Hepatocyte (in vitro differentiated cells): ENCODE results near the gene HABP4.

Source experiments
- CTCF ChIP-seq: fragments of 200-600 bp; sonication (generic); IDR thresholded peaks from 2 replicates; pipeline ENCODE4 v1.5.1; 2016; ENCODE audit warnings: antibody characterized with exemption, mild to moderate bottlenecking; ENCODE audit not compliant: poor library complexity
- EZH2 ChIP-seq: fragments of 200-600 bp; sonication (generic); IDR thresholded peaks from 2 replicates; pipeline ENCODE4 v1.6.1; 2016; ENCODE audit warnings: antibody characterized with exemption, mild to moderate bottlenecking, borderline replicate concordance

GRCh38 chr9:96460470-96460869 lies 10.5 kb downstream of the HABP4 start:
- no peak for TF ChIP-seq CTCF
- TF ChIP-seq EZH2: no peak
